Psoas muscle (tissue), 8 donors: Measurements from ENCODE around the gene INTS14. TPM values are rescaled to one million over a fixed set of nuclear protein-coding genes. Genes with fewer than 3 reads are reported as not detected.

Experiments
- ATAC-seq, 4 donors: fragments of 200-7000 bp; cut with Tn5 transposase; one replicate each; pipeline ENCODE4 v1.9.1; 2020; ENCODE audit warnings: moderate library complexity in 3 of 4, mild to moderate bottlenecking in 2 of 4
- DNase-seq, 2 donors: peaks; one replicate each; pipeline ENCODE4 v3.0.0-alpha.2; 2020
- H3K27ac ChIP-seq: fragments of 200-600 bp; one replicate; pipeline ENCODE4 v1.8.0; 2022
- H3K27me3 ChIP-seq, 3 donors: fragments of 200-600 bp in 1 of 3; one replicate each; pipeline versions ENCODE4 v1.6.1 to v1.8.0; 2013 to 2022; ENCODE audit warnings: low read length in 2 of 3, mild to moderate bottlenecking in 2 of 3, moderate library complexity in 1 of 3; ENCODE audit not compliant: insufficient read depth in 3 of 3
- H3K36me3 ChIP-seq, 2 donors: fragments of 200-600 bp in 1 of 2; one replicate each; pipeline versions ENCODE4 v1.6.1 to v1.8.0; 2013 to 2022; ENCODE audit warnings: low read depth in 1 of 2, mild to moderate bottlenecking in 1 of 2, moderate library complexity in 1 of 2; ENCODE audit not compliant: insufficient read depth in 1 of 2
- H3K4me1 ChIP-seq: fragments of 200-600 bp; one replicate; pipeline ENCODE4 v1.8.0; 2022
- H3K4me3 ChIP-seq: fragments of 200-600 bp; one replicate; pipeline ENCODE4 v1.8.0; 2022; ENCODE audit warnings: mild to moderate bottlenecking
- H3K9me3 ChIP-seq: fragments of 200-600 bp; one replicate; pipeline ENCODE4 v1.8.0; 2022
- CTCF ChIP-seq: fragments of 200-600 bp; IDR thresholded peaks from one replicate; pipeline ENCODE4 v1.8.0; 2022; ENCODE audit warnings: antibody characterized with exemption
- WGBS, 3 donors: extraction: QIAGEN DNeasy Blood & Tissue Kit; methylation state at CpG; one replicate each; pipeline versions ENCODE4 v1.1.6 to v1.1.7; 2013; 5-methylcytosine and 5-hydroxymethylcytosine counted together
- intact Hi-C, 2 donors: fragments of 100-400 bp; cut with DNase I; formaldehyde crosslinking; loops; one replicate each; pipeline versions ENCODE4 v1.11.0 to v1.14.2; 2022
- polyA plus RNA-seq, 3 donors: library from polyadenylated mRNA; stranded (reverse); fragments of 200-250 nt; gene quantifications; one replicate each; pipeline ENCODE4 v1.2.3, GENCODE V29; 2013
- total RNA-seq, 4 donors: library from RNA; stranded (reverse); fragmentation: NEBNext Ultra II Directional in 2 of 4; extraction: Animal tissue kit (Norgen Biotek cat#: 25700) in 2 of 4; gene quantifications; one replicate each; pipeline versions ENCODE4 v1.2.1 to v1.2.4, GENCODE V29; 2021 to 2023
- donor health status: healthy with polysubstance abuse.
- donor health status: DM: no; HTN: no; CAD: no; lungs with moderate emphysema.
- donor health status: Bipolar disorder and iron deficiency.
- donor health status: healthy.
- donor health status: DM: yes; HTN: yes; CAD: no.
- donor health status: DM: no; HTN: no; CAD: no.
- donor health status: DM: no; HTN: no; CAD: no.
- donor health status: DM: yes; HTN: yes; CAD: no.

INTS14 gene
- total and polyA plus RNA-seq, 7 donors, result 8.7 to 20.2 (median 16.1) TPM

- TF ChIP-seq CTCF, result no peak
- ATAC-seq, result no peak
- intact Hi-C loops, result loop anchor here (10.0 kb wide), 4 partner anchors 193 to 653 kb away; partner anchors contain the start of gene RAB11A (in 1 of the 2)
- DNase-seq, result no peak
- 96% methylated on average over 6 of the region's 6 CpGs for WGBS, 3 donors
- Histone ChIP-seq H3K36me3 (no peaks in the 10 kb centered on the region), H3K4me1 (no peaks in the 10 kb centered on the region), H3K27ac (no peak overlapping the region), H3K9me3 (no peaks in the 10 kb centered on the region), H3K27me3 (no peaks in the 10 kb centered on the region), H3K4me3 (no peak overlapping the region)
Measured at GRCh38 chr15:65631503-65631902, 20.6 kb upstream of the INTS14 start.

- 94 to 98% (median 97%) methylated on average over 5 of the region's 5 CpGs for WGBS, 3 donors
- Histone ChIP-seq H3K36me3 (no peaks in the 10 kb centered on the region), H3K27me3 (no peaks in the 10 kb centered on the region), H3K27ac (no peak overlapping the region), H3K9me3 (no peaks in the 10 kb centered on the region), H3K4me1 (no peaks in the 10 kb centered on the region), H3K4me3 (no peak overlapping the region)
- no peak for ATAC-seq
- no peak for DNase-seq
- intact Hi-C loops, result loop anchor here (10.0 kb wide), 4 partner anchors 194 to 654 kb away; partner anchors contain the start of gene RAB11A (in 1 of the 2)
- no peak for TF ChIP-seq CTCF
Measured at GRCh38 chr15:65630760-65631159, 19.8 kb upstream of the INTS14 start.

- Histone ChIP-seq H3K27me3 (no peaks in the 10 kb centered on the region), H3K4me3 (no peak overlapping the region), H3K36me3 (no peaks in the 10 kb centered on the region), H3K4me1 (no peaks in the 10 kb centered on the region), H3K9me3 (no peaks in the 10 kb centered on the region), H3K27ac (no peak overlapping the region)
- ATAC-seq (no peak), DNase-seq (no peak)
- intact Hi-C loops, result no loop called here
- TF ChIP-seq CTCF, result no peak
- 93 to 99% (median 95%) methylated on average over 3 of the region's 3 CpGs for WGBS, 3 donors
Measured at GRCh38 chr15:65629548-65629947, 18.6 kb upstream of the INTS14 start.

- DNase-seq, result no peak
- H3K36me3 ChIP-seq, result no peaks in the 10 kb centered on the region
- H3K9me3 ChIP-seq, result no peaks in the 10 kb centered on the region
- H3K4me3 ChIP-seq, result no peak overlapping the region
- H3K27me3 ChIP-seq, result no peaks in the 10 kb centered on the region
- H3K27ac ChIP-seq, result no peak overlapping the region
- H3K4me1 ChIP-seq, result no peaks in the 10 kb centered on the region
- intact Hi-C loops, result no loop called here
- 61 to 72% (median 70%) methylated on average over 4 of the region's 4 CpGs for WGBS, 3 donors
- ATAC-seq, result no peak
- no peak for TF ChIP-seq CTCF
Measured at GRCh38 chr15:65626856-65627255, 15.9 kb upstream of the INTS14 start.

- Histone ChIP-seq H3K4me3 (no peak overlapping the region), H3K36me3 (no peaks in the 10 kb centered on the region), H3K4me1 (no peaks in the 10 kb centered on the region), H3K9me3 (no peaks in the 10 kb centered on the region), H3K27ac (no peak overlapping the region), H3K27me3 (no peaks in the 10 kb centered on the region)
- intact Hi-C loops, result no loop called here
- no peak for DNase-seq
- no peak for ATAC-seq
- TF ChIP-seq CTCF, result no peak
Measured at GRCh38 chr15:65623103-65623502, 12.2 kb upstream of the INTS14 start.
